PC-9 (cell line): ENCODE results near the gene TULP4. TPM values are rescaled to one million over a fixed set of nuclear protein-coding genes. Genes with fewer than 3 reads are reported as not detected.

ENCODE experiments used
- BruUV-seq: library from RNA; stranded (reverse); fragments of 400-500 nt; replicated peaks from 2 replicates; lab custom pipeline; 2021; lab: Mats Ljungman, UMichigan
- CTCF ChIA-PET: fragments of 300-600 bp; sonication (Branson Sonifier 250); formaldehyde crosslinking; loops from one replicate; lab custom pipeline; 2022; ENCODE audit warnings: antibody characterized with exemption; lab: Charles Lee
- POLR2A ChIA-PET: fragments of 300-600 bp; sonication (Branson Sonifier 250); formaldehyde crosslinking; loops from one replicate; lab custom pipeline; 2022; ENCODE audit warnings: antibody characterized with exemption; ENCODE audit not compliant: unreplicated experiment; lab: Charles Lee
- DNase-seq, 2 experiments: peaks; one replicate each; pipeline versions ENCODE4 v3.0.0 to v3.0.0-alpha.2; 2015 to 2022; ENCODE audit warnings: mixed read lengths in 1 of 2
- H2AFZ ChIP-seq: fragments of 200-600 bp; sonication (generic); 2 replicates; pipeline ENCODE4 v1.8.1; 2017; ENCODE audit warnings: antibody characterized with exemption
- H3F3A ChIP-seq: fragments of 200-600 bp; sonication (generic); 2 replicates; pipeline ENCODE4 v1.8.1; 2017; ENCODE audit warnings: antibody characterized with exemption, mild to moderate bottlenecking, low read depth; ENCODE audit not compliant: insufficient read depth
- H3K27ac ChIP-seq: fragments of 200-600 bp; sonication (generic); 2 replicates; pipeline ENCODE4 v1.6.1; 2016; ENCODE audit warnings: mixed run types
- H3K27me3 ChIP-seq: fragments of 200-600 bp; sonication (generic); 2 replicates; pipeline ENCODE4 v1.6.1; 2016; ENCODE audit warnings: low read depth, mixed run types; ENCODE audit not compliant: insufficient read depth
- H3K36me3 ChIP-seq: fragments of 200-600 bp; sonication (generic); 2 replicates; pipeline ENCODE4 v1.6.1; 2016; ENCODE audit warnings: low read depth, mixed run types
- H3K4me1 ChIP-seq: fragments of 200-600 bp; sonication (generic); replicated peaks from 2 replicates; pipeline ENCODE4 v1.6.1; 2016; ENCODE audit warnings: mixed run types; ENCODE audit not compliant: insufficient read depth
- H3K4me2 ChIP-seq: fragments of 200-600 bp; sonication (generic); 2 replicates; pipeline ENCODE4 v1.6.1; 2017; ENCODE audit warnings: mixed run types
- H3K4me3 ChIP-seq: fragments of 200-600 bp; sonication (generic); 2 replicates; pipeline ENCODE4 v1.6.1; 2016; ENCODE audit warnings: mixed run types
- H3K79me2 ChIP-seq: fragments of 200-600 bp; sonication (generic); 2 replicates; pipeline ENCODE4 v1.6.1; 2017; ENCODE audit warnings: low read depth, mixed run types
- H3K9me2 ChIP-seq: fragments of 200-600 bp; sonication (generic); 2 replicates; pipeline ENCODE4 v1.8.1; 2017; ENCODE audit warnings: mild to moderate bottlenecking; ENCODE audit not compliant: insufficient read depth
- H3K9me3 ChIP-seq: fragments of 200-600 bp; sonication (generic); 2 replicates; pipeline ENCODE4 v1.8.1; 2016; ENCODE audit warnings: low read depth; ENCODE audit not compliant: insufficient read depth
- H4K20me1 ChIP-seq: fragments of 200-600 bp; sonication (generic); 2 replicates; pipeline ENCODE4 v1.8.1; 2017; ENCODE audit not compliant: insufficient read depth
- CTCF ChIP-seq: fragments of 200-600 bp; sonication (generic); conservative IDR thresholded peaks from 2 replicates; pipeline ENCODE4 v1.6.1; 2017; ENCODE audit warnings: mixed run types, antibody characterized with exemption, mild to moderate bottlenecking, moderate library complexity
- EZH2 ChIP-seq: fragments of 200-600 bp; sonication (generic); IDR thresholded peaks from 2 replicates; pipeline ENCODE4 v1.8.0; 2017; ENCODE audit warnings: antibody characterized with exemption, low read depth
- intact Hi-C: fragments of 100-400 bp; cut with micrococcal nuclease; formaldehyde crosslinking; loops from one replicate; pipeline ENCODE4 v1.10.0; 2022; ENCODE audit not compliant: unreplicated experiment
- total RNA-seq: library from RNA; stranded (reverse); gene quantifications from 2 replicates; pipeline ENCODE4 v1.2.3, GENCODE V29; 2021

TULP4 gene
- total RNA-seq, 1 experiment from 2014 or later = 34.0 TPM

- H2AFZ ChIP-seq = no peak overlapping the region
- no peak overlapping the region for H3K4me3 ChIP-seq
- H3K27me3 ChIP-seq = no peaks in the 10 kb centered on the region
- H4K20me1 ChIP-seq = no peaks in the 10 kb centered on the region
- no TSS peak for BruUV-seq
- H3F3A ChIP-seq = peaks cover 6% of the 10 kb centered on the region; the same call in 1 of the 2 replicates
- no peaks in the 10 kb centered on the region for H3K79me2 ChIP-seq
- TF ChIP-seq EZH2 = no peak
- TF ChIP-seq CTCF = no peak
- intact Hi-C loops = no loop called here
- ChIA-PET POLR2A (no interaction called here), CTCF (no interaction called here)
- H3K36me3 ChIP-seq = no peaks in the 10 kb centered on the region
- H3K9me3 ChIP-seq = no peaks in the 10 kb centered on the region; the same call in 1 of the 2 replicates
- DNase-seq = no peak
- peaks cover 10% of the 10 kb centered on the region; the same call in 1 of the 2 replicates for H3K4me1 ChIP-seq
- H3K27ac ChIP-seq = no peak overlapping the region
- no peaks in the 10 kb centered on the region for H3K9me2 ChIP-seq
- no peak overlapping the region for H3K4me2 ChIP-seq
Observed at GRCh38 chr6:158405933-158406332, 93.7 kb downstream of the TULP4 start.

- CTCF ChIA-PET = no interaction called here
- no TSS peak for BruUV-seq
- H3K9me2 ChIP-seq = no peaks in the 10 kb centered on the region
- H3K79me2 ChIP-seq = 0 out of 2 replicates have a peak, but pooled peaks cover 7% of the 10 kb centered on the region
- H3K4me1 ChIP-seq = peaks cover 18% of the 10 kb centered on the region
- TF ChIP-seq CTCF = no peak
- no peak for TF ChIP-seq EZH2
- DNase-seq = no peak
- no peaks in the 10 kb centered on the region; the same call in 1 of the 2 replicates for H3K9me3 ChIP-seq
- H3F3A ChIP-seq = peaks cover 12% of the 10 kb centered on the region; the same call in 1 of the 2 replicates
- no peak overlapping the region for H2AFZ ChIP-seq
- H4K20me1 ChIP-seq = no peaks in the 10 kb centered on the region
- H3K4me3 ChIP-seq = no peak overlapping the region
- intact Hi-C loops = no loop called here
- H3K27me3 ChIP-seq = no peaks in the 10 kb centered on the region
- H3K4me2 ChIP-seq = no peak overlapping the region
- POLR2A ChIA-PET = no interaction called here
- no peaks in the 10 kb centered on the region for H3K36me3 ChIP-seq
- H3K27ac ChIP-seq = no peak overlapping the region
Observed at GRCh38 chr6:158406736-158407135, 94.5 kb downstream of the TULP4 start.

DNA sequence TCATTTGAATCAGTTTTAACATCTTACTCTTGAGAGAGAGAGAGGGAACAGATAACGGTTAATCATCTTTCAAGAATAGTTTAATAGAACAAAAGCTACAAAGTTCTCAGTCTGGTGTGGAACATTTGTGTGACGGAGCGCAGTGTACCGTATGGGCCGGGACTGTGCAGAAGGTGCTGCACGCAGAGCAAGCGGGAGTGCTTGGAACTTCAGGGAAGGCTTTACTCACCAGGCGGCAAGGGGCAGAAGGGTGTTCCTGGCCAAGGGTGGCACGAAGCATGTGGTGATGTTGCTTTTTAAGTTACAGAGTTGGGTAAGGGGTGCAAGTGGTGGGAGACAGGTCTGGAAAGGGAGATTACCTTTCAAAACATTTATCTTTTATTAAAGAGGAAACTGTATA, 95.7 kb downstream of the TULP4 start:
- Histone ChIP-seq H3K27me3 (no peaks in the 10 kb centered on the region), H3K36me3 (no peaks in the 10 kb centered on the region), H2AFZ (no peak overlapping the region), H3K4me1 (peaks cover 28% of the 10 kb centered on the region), H3K4me3 (no peak overlapping the region), H3K9me3 (no peaks in the 10 kb centered on the region; the same call in 1 of the 2 replicates), H3K9me2 (no peaks in the 10 kb centered on the region), H3K4me2 (no peak overlapping the region), H3K79me2 (0 out of 2 replicates have a peak, but pooled peaks cover 7% of the 10 kb centered on the region), H3K27ac (no peak overlapping the region), H3F3A (peaks cover 12% of the 10 kb centered on the region; the same call in 1 of the 2 replicates), H4K20me1 (no peaks in the 10 kb centered on the region)
- no TSS peak for BruUV-seq
- POLR2A ChIA-PET = no interaction called here
- intact Hi-C loops = no loop called here
- no peak for DNase-seq
- CTCF ChIA-PET = no interaction called here
- TF ChIP-seq EZH2 = no peak
- TF ChIP-seq CTCF = no peak
